HepG2 (cell line): ENCODE data around the gene ITPRIPL1. TPM values are rescaled to one million over a fixed set of nuclear protein-coding genes. Genes with fewer than 3 reads are reported as not detected.

Experiments
- CBX5 ChIP-seq: sonication (generic); formaldehyde crosslinking; IDR thresholded peaks from 2 replicates; pipeline ENCODE4 v1.4.0; 2020; ENCODE audit warnings: missing genetic modification reagents, borderline replicate concordance
- EED ChIP-seq: sonication (generic); formaldehyde crosslinking; IDR thresholded peaks from 2 replicates; pipeline ENCODE4 v1.5.0; 2020; ENCODE audit warnings: mild to moderate bottlenecking, missing genetic modification reagents
- ERF ChIP-seq: IDR thresholded peaks from 2 replicates; pipeline ENCODE4 v1.6.1; 2018; ENCODE audit warnings: missing biosample characterization, missing genetic modification reagents
- ETS1 ChIP-seq: sonication (generic); formaldehyde crosslinking; IDR thresholded peaks from 2 replicates; pipeline ENCODE4 v1.4.0; 2020; ENCODE audit warnings: missing genetic modification reagents
- GATA4 ChIP-seq: sonication (generic); IDR thresholded peaks from 2 replicates; pipeline ENCODE4 v1.6.1; 2016; ENCODE audit warnings: antibody characterized with exemption, low read depth, borderline replicate concordance
- HDAC6 ChIP-seq: fragments of 200-600 bp; sonication (generic); IDR thresholded peaks from 2 replicates; pipeline ENCODE4 v1.7.0; 2017; ENCODE audit warnings: mild to moderate bottlenecking, antibody characterized with exemption, low read length, low read depth
- MAFK ChIP-seq, 2 experiments: IDR thresholded peaks in 1 of 2; conservative IDR thresholded peaks in 1 of 2; 2 replicates each; pipeline ENCODE4 v1.6.1; 2011; ENCODE audit warnings: improper control_type of control experiment in 2 of 2, low read length in 2 of 2
- MXD3 ChIP-seq: IDR thresholded peaks from 2 replicates; pipeline ENCODE4 v1.6.1; 2016; ENCODE audit warnings: mild to moderate bottlenecking, missing biosample characterization, missing genetic modification reagents
- MYNN ChIP-seq: sonication (generic); formaldehyde crosslinking; IDR thresholded peaks from 2 replicates; pipeline ENCODE4 v1.4.0; 2020; ENCODE audit warnings: mild to moderate bottlenecking, low read depth, missing genetic modification reagents
- PATZ1 ChIP-seq: sonication (generic); formaldehyde crosslinking; IDR thresholded peaks from 2 replicates; pipeline ENCODE4 v1.4.0; 2020; ENCODE audit warnings: missing genetic modification reagents
- POLR2AphosphoS5 ChIP-seq: IDR thresholded peaks from 2 replicates; pipeline ENCODE4 v1.6.1; 2012; ENCODE audit warnings: low read depth, low read length
- RNF2 ChIP-seq: fragments of 450-650 bp; conservative IDR thresholded peaks from 2 replicates; pipeline ENCODE4 v1.6.1; 2016; ENCODE audit warnings: low read depth
- SKI ChIP-seq: fragments of 450-650 bp; IDR thresholded peaks from one replicate; pipeline ENCODE4 v1.6.1; 2018; ENCODE audit warnings: mild to moderate bottlenecking; ENCODE audit not compliant: partially characterized antibody
- SMAD3 ChIP-seq: sonication (generic); formaldehyde crosslinking; IDR thresholded peaks from 2 replicates; pipeline ENCODE4 v1.4.0; 2020; ENCODE audit warnings: missing genetic modification reagents
- SOX13 ChIP-seq, 3 experiments: fragments of 450-650 bp in 1 of 3; sonication (generic) in 1 of 3; formaldehyde crosslinking in 1 of 3; IDR thresholded peaks in 2 of 3; conservative IDR thresholded peaks in 1 of 3; 2 replicates each; pipeline versions ENCODE4 v1.5.0 to v1.6.1; 2016 to 2020; ENCODE audit warnings: antibody characterized with exemption in 1 of 3, mild to moderate bottlenecking in 1 of 3, missing compliant biosample characterization in 1 of 3, missing genetic modification reagents in 1 of 3, moderate library complexity in 1 of 3
- TBL1XR1 ChIP-seq: fragments of 150-350 bp; IDR thresholded peaks from 2 replicates; pipeline ENCODE4 v1.6.1; 2014; ENCODE audit warnings: borderline replicate concordance, low read length; ENCODE audit not compliant: partially characterized antibody
- TP53 ChIP-seq: sonication (generic); formaldehyde crosslinking; conservative IDR thresholded peaks from 2 replicates; pipeline ENCODE4 v1.4.0; 2020; ENCODE audit warnings: missing genetic modification reagents
- ZC3H4 ChIP-seq: sonication (generic); formaldehyde crosslinking; IDR thresholded peaks from 2 replicates; pipeline ENCODE4 v1.4.0; 2020; ENCODE audit warnings: missing genetic modification reagents, borderline replicate concordance
- ZMYM2 ChIP-seq: sonication (generic); formaldehyde crosslinking; IDR thresholded peaks from 2 replicates; pipeline ENCODE4 v1.8.0; 2022; ENCODE audit warnings: mild to moderate bottlenecking, missing genetic modification reagents
- ZMYM4 ChIP-seq: sonication (generic); formaldehyde crosslinking; IDR thresholded peaks from 2 replicates; pipeline ENCODE4 v1.8.1; 2023; ENCODE audit warnings: mild to moderate bottlenecking, missing genetic modification reagents
- ZNF333 ChIP-seq: sonication (generic); formaldehyde crosslinking; IDR thresholded peaks from 2 replicates; pipeline ENCODE4 v1.4.0; 2020; ENCODE audit warnings: mild to moderate bottlenecking, missing genetic modification reagents, borderline replicate concordance
- ZNF441 ChIP-seq: sonication (generic); formaldehyde crosslinking; IDR thresholded peaks from 2 replicates; pipeline ENCODE4 v1.7.0; 2021; ENCODE audit warnings: missing genetic modification reagents, borderline replicate concordance
- ZNF512 ChIP-seq: sonication (generic); formaldehyde crosslinking; IDR thresholded peaks from 2 replicates; pipeline ENCODE4 v1.4.0; 2020; ENCODE audit warnings: mild to moderate bottlenecking, missing genetic modification reagents
- ZNF597 ChIP-seq: sonication (generic); formaldehyde crosslinking; IDR thresholded peaks from 2 replicates; pipeline ENCODE4 v1.5.0; 2020; ENCODE audit warnings: missing genetic modification reagents
- ZNF891 ChIP-seq: sonication (generic); formaldehyde crosslinking; IDR thresholded peaks from 2 replicates; pipeline ENCODE4 v1.5.0; 2020; ENCODE audit warnings: mild to moderate bottlenecking, missing genetic modification reagents
- polyA plus RNA-seq, 8 experiments: library from polyadenylated mRNA; depleted of rRNA in 3 of 8; stranded (reverse) in 7 of 8; unstranded in 1 of 8; fragments of >200 nt; fragmentation: Illumina TruSeq in 4 of 8; extraction: Trizol in 4 of 8; gene quantifications; 2 replicates each; pipeline versions ENCODE4 v1.2.1 to v1.2.3, GENCODE V29; 2011 to 2016; ENCODE audit warnings: low read depth in 4 of 8, missing spikeins in 1 of 8, mixed read lengths in 1 of 8; ENCODE audit not compliant: insufficient read depth in 1 of 8
- total RNA-seq, 5 experiments: library from RNA; depleted of rRNA; stranded (reverse); fragments of >200 nt; fragmentation: Illumina TruSeq; extraction: Trizol; gene quantifications; 2 replicates each; pipeline ENCODE4 v1.2.3, GENCODE V29; 2016; ENCODE audit warnings: low read depth in 1 of 5

The ITPRIPL1 gene
- total and polyA plus RNA-seq, 2 of the 13 experiments (the other 11 are each of a cell fraction or from before 2014, with no cell fraction given), result 4.3 to 11.7 TPM

DNA sequence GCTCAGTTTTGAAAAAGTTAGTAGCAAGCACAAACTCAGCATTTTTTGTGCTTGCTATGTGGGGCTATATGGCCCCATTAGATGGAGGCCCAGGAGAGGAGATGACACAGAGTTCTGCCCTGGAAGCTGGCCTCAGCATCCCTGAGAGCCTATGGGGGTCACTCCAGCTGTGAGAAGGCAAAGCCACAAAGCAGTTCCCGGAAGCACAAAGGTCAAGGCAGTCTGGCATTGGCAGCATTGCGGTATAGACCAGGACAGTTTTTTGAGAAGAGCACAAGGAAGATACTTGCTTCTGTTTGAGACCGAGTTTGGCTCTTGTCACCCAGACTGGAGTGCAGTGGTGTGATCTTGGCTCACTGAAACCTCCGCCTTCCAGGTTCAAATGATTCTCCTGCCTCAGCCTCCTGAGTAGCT, 7.5 kb upstream of the ITPRIPL1 start (continued):
- TF ChIP-seq HDAC6, result no peak
- no peak for TF ChIP-seq TP53 (CRISPR knock-in tag)
- TF ChIP-seq ETS1 (CRISPR knock-in tag), result no peak
- no peak for TF ChIP-seq TBL1XR1
- TF ChIP-seq ZNF441 (CRISPR knock-in tag), result peak; percentile 78; the same call in 1 of the 2 replicates
- TF ChIP-seq ZNF597 (CRISPR knock-in tag), result no peak
- TF ChIP-seq SOX13 (IDR thresholded peaks at IDR 0.05), result no peak
- peak in 1 of 2 experiments; percentile 33; a peak in 1 of 4 replicates for TF ChIP-seq SOX13 (CRISPR knock-in tag; conservative IDR thresholded peaks at IDR 0.05 in 1 of 2, IDR thresholded peaks at IDR 0.05 in 1 of 2)
- TF ChIP-seq ZNF891, result no peak
- peak; percentile 62 to 63; a peak in 3 of 4 replicates for TF ChIP-seq MAFK (conservative IDR thresholded peaks at IDR 0.05 in 1 of 2, IDR thresholded peaks at IDR 0.05 in 1 of 2; ENCODE audit: low read length in 2 of 2)
- peak; percentile 56; the same call in 1 of the 2 replicates for TF ChIP-seq SMAD3 (CRISPR knock-in tag)
- TF ChIP-seq SKI, result peak; percentile 30
- no peak for TF ChIP-seq POLR2AphosphoS5
- peak; percentile 65 for TF ChIP-seq PATZ1 (CRISPR knock-in tag)
- no peak for TF ChIP-seq ZNF333 (CRISPR knock-in tag)
- peak; percentile 35; the same call in 1 of the 2 replicates for TF ChIP-seq ZMYM4 (CRISPR knock-in tag)
- no peak for TF ChIP-seq EED (CRISPR knock-in tag)
- TF ChIP-seq ERF (CRISPR knock-in tag), result peak; percentile 82
- TF ChIP-seq GATA4, result no peak
- TF ChIP-seq MYNN, result no peak
- peak; percentile 61; the same call in 1 of the 2 replicates for TF ChIP-seq CBX5
- TF ChIP-seq MXD3 (CRISPR knock-in tag), result no peak
- no peak for TF ChIP-seq RNF2
- no peak for TF ChIP-seq ZC3H4 (CRISPR knock-in tag)
- peak; percentile 52; the same call in 1 of the 2 replicates for TF ChIP-seq ZMYM2
- no peak for TF ChIP-seq ZNF512 (CRISPR knock-in tag)
